SK-N-SH treated with all-trans-retinoic acid at 6 μM for 48 hours (cell line): Measurements from ENCODE around the gene ADK.
A peak's percentile ranks its signal among the peaks of the same experiment; 100 is the strongest.
"Not testable (repeated sequence)": the region's sequence is repeated elsewhere in the genome, so short reads cannot be mapped to it uniquely, and the experiment has no call there.

ENCODE experiments used
- ATAC-seq: fragments of 200-7000 bp; cut with Tn5 transposase; 3 replicates; pipeline ENCODE4 v1.9.1; 2020; ENCODE audit warnings: mild to moderate bottlenecking, moderate library complexity
- BACH2 ChIP-seq: fragments of 250-450 bp; sonication (Bioruptor Pico); IDR thresholded peaks from 2 replicates; pipeline ENCODE4 v1.9.0; 2021; ENCODE audit warnings: mild to moderate bottlenecking, borderline replicate concordance
- CSDC2 ChIP-seq: fragments of 250-450 bp; sonication (Bioruptor Pico); IDR thresholded peaks from 2 replicates; pipeline ENCODE4 v1.5.0; 2020; ENCODE audit warnings: mild to moderate bottlenecking, moderate library complexity
- ESRRG ChIP-seq: fragments of 250-450 bp; sonication (Bioruptor Pico); IDR thresholded peaks from 2 replicates; pipeline ENCODE4 v1.6.1; 2021; ENCODE audit warnings: mild to moderate bottlenecking
- GLIS3 ChIP-seq: fragments of 250-450 bp; sonication (Bioruptor Pico); IDR thresholded peaks from 2 replicates; pipeline ENCODE4 v1.5.0; 2020; ENCODE audit warnings: mild to moderate bottlenecking, moderate library complexity
- ISL1 ChIP-seq: fragments of 250-450 bp; sonication (Bioruptor Pico); IDR thresholded peaks from 2 replicates; pipeline ENCODE4 v2.1.2; 2022; ENCODE audit warnings: mild to moderate bottlenecking, moderate library complexity
- OSR1 ChIP-seq: fragments of 250-450 bp; sonication (Bioruptor Pico); IDR thresholded peaks from 2 replicates; pipeline ENCODE4 v1.8.0; 2022; ENCODE audit warnings: moderate library complexity, mild to moderate bottlenecking, inconsistent platforms
- PPARA ChIP-seq: fragments of 250-450 bp; sonication (Bioruptor Pico); IDR thresholded peaks from 2 replicates; pipeline ENCODE4 v1.5.0; 2020; ENCODE audit warnings: mild to moderate bottlenecking, borderline replicate concordance
- SNAI2 ChIP-seq: fragments of 250-450 bp; sonication (Bioruptor Pico); IDR thresholded peaks from 2 replicates; pipeline ENCODE4 v1.5.0; 2020; ENCODE audit warnings: mild to moderate bottlenecking, moderate library complexity
- TCF4 ChIP-seq: fragments of 250-450 bp; sonication (Bioruptor Pico); IDR thresholded peaks from 2 replicates; pipeline ENCODE4 v1.8.0; 2021; ENCODE audit warnings: mild to moderate bottlenecking, moderate library complexity, borderline replicate concordance
- ZC3H10 ChIP-seq: fragments of 250-450 bp; sonication (Bioruptor Pico); IDR thresholded peaks from 2 replicates; pipeline ENCODE4 v1.5.1; 2021; ENCODE audit warnings: mild to moderate bottlenecking, moderate library complexity
- ZFP30 ChIP-seq: fragments of 450-650 bp; formaldehyde crosslinking; IDR thresholded peaks from 2 replicates; pipeline ENCODE4 v1.5.0; 2022; ENCODE audit warnings: mild to moderate bottlenecking, moderate library complexity
- ZNF70 ChIP-seq: fragments of 450-650 bp; formaldehyde crosslinking; IDR thresholded peaks from 2 replicates; pipeline ENCODE4 v1.5.0; 2020; ENCODE audit warnings: mild to moderate bottlenecking, moderate library complexity
- ZNF8 ChIP-seq: fragments of 450-650 bp; formaldehyde crosslinking; IDR thresholded peaks from 2 replicates; pipeline ENCODE4 v1.5.0; 2020; ENCODE audit warnings: mild to moderate bottlenecking, moderate library complexity
- TF ChIP-seq, protein P1 (sequence below): fragments of 250-450 bp; sonication (Bioruptor Pico); IDR thresholded peaks from 2 replicates; pipeline ENCODE4 v1.8.0; 2020; ENCODE audit warnings: mild to moderate bottlenecking, moderate library complexity, borderline replicate concordance
- TF ChIP-seq, protein P2 (sequence below): fragments of 250-450 bp; sonication (Bioruptor Pico); IDR thresholded peaks from 2 replicates; pipeline ENCODE4 v1.5.0; 2020; ENCODE audit warnings: mild to moderate bottlenecking, moderate library complexity
- TF ChIP-seq, protein P3 (sequence below): fragments of 250-450 bp; sonication (Bioruptor Pico); IDR thresholded peaks from 2 replicates; pipeline ENCODE4 v1.8.0; 2021; ENCODE audit warnings: low read depth, mild to moderate bottlenecking, moderate library complexity, borderline replicate concordance
- TF ChIP-seq, protein P4 (sequence below): fragments of 250-450 bp; sonication (Bioruptor Pico); IDR thresholded peaks from 2 replicates; pipeline ENCODE4 v1.5.1; 2020; ENCODE audit warnings: low read depth, mild to moderate bottlenecking, moderate library complexity

Gene ADK

DNA sequence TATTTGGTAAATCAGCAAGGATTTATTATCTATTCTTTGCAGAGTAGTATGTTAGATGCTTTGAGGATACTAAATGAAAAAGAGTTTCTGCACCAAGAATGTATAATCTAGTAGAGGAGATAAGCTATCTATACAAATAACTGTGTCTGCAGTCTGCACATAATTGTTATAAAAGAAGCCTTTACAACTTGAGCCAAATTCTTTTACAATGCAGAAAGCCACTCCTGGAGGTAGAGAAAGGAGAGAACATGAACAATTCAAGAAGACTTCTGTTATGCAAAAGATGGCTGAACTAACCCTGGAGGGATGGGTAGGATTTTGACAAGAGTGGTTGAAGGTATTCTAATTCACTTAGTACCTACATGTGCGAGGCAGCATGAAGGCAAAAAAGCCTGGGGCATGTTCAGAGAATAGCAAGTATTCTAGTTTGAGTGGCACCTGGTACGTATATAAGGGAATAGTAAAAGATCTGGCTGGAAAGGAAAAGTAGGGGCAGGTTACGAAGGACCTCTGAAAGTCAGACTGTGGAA is 424.2 kb downstream of the ADK start:
- TF ChIP-seq BACH2 (CRISPR knock-in tag): no peak
- TF ChIP-seq ISL1: peak; percentile 77
- no peak for ATAC-seq

DNA sequence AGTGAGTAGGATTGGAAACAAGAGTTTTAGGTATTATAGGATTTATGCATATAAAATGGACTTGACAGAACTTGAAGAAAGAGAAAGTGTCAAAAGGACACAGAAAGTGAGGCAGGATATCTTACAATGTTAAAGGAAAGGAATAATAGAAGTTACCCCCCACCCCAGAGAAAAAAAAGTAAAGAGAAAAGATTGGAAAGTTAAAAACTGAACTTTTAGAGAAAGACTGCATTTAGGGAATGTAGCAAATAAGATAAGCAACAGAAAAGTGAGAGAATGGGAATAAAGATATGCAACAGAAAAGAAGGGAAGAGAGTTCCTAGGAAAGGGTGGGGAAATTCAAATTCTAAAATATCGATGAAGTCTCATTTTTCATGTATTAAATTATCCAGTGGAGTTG is 424.9 kb downstream of the ADK start:
- TF ChIP-seq, protein P1, sequence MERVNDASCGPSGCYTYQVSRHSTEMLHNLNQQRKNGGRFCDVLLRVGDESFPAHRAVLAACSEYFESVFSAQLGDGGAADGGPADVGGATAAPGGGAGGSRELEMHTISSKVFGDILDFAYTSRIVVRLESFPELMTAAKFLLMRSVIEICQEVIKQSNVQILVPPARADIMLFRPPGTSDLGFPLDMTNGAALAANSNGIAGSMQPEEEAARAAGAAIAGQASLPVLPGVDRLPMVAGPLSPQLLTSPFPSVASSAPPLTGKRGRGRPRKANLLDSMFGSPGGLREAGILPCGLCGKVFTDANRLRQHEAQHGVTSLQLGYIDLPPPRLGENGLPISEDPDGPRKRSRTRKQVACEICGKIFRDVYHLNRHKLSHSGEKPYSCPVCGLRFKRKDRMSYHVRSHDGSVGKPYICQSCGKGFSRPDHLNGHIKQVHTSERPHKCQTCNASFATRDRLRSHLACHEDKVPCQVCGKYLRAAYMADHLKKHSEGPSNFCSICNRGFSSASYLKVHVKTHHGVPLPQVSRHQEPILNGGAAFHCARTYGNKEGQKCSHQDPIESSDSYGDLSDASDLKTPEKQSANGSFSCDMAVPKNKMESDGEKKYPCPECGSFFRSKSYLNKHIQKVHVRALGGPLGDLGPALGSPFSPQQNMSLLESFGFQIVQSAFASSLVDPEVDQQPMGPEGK (CRISPR knock-in tag): no peak
- TF ChIP-seq TCF4 (no peak), ZFP30 (CRISPR knock-in tag) (no peak)
- TF ChIP-seq, all 23 proteins: peak for 0
- no peak for ATAC-seq

DNA sequence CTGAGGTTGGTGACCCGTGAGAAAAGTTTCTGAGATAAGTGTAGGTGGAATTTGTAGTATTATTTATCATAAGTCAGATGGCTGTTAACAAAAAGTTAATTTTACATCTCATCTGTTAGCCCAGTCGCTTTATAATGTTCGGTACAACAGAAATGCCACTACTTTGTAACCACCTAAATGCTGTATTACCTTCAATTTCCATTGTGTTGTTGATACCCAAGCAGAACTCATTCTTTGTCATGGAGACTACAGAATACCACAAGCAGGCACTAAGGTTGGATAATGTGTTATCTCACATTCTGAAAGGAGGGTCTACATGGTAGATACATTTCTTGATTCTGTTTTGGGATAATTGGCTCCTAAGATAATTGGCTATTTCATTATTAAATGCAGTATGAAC is 425.6 kb downstream of the ADK start:
- no peak for ATAC-seq
- TF ChIP-seq ZFP30 (CRISPR knock-in tag) (no peak), BACH2 (CRISPR knock-in tag) (no peak), ZNF8 (CRISPR knock-in tag) (no peak), PPARA (CRISPR knock-in tag) (no peak), CSDC2 (CRISPR knock-in tag) (no peak), ZNF70 (no peak), ESRRG (CRISPR knock-in tag) (no peak), OSR1 (CRISPR knock-in tag) (no peak), ISL1 (no peak), SNAI2 (CRISPR knock-in tag) (no peak), ZC3H10 (CRISPR knock-in tag) (no peak), TCF4 (no peak), GLIS3 (no peak)
- TF ChIP-seq, protein P2, sequence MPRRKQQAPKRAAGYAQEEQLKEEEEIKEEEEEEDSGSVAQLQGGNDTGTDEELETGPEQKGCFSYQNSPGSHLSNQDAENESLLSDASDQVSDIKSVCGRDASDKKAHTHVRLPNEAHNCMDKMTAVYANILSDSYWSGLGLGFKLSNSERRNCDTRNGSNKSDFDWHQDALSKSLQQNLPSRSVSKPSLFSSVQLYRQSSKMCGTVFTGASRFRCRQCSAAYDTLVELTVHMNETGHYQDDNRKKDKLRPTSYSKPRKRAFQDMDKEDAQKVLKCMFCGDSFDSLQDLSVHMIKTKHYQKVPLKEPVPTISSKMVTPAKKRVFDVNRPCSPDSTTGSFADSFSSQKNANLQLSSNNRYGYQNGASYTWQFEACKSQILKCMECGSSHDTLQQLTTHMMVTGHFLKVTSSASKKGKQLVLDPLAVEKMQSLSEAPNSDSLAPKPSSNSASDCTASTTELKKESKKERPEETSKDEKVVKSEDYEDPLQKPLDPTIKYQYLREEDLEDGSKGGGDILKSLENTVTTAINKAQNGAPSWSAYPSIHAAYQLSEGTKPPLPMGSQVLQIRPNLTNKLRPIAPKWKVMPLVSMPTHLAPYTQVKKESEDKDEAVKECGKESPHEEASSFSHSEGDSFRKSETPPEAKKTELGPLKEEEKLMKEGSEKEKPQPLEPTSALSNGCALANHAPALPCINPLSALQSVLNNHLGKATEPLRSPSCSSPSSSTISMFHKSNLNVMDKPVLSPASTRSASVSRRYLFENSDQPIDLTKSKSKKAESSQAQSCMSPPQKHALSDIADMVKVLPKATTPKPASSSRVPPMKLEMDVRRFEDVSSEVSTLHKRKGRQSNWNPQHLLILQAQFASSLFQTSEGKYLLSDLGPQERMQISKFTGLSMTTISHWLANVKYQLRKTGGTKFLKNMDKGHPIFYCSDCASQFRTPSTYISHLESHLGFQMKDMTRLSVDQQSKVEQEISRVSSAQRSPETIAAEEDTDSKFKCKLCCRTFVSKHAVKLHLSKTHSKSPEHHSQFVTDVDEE (CRISPR knock-in tag): no peak
- TF ChIP-seq, protein P3, sequence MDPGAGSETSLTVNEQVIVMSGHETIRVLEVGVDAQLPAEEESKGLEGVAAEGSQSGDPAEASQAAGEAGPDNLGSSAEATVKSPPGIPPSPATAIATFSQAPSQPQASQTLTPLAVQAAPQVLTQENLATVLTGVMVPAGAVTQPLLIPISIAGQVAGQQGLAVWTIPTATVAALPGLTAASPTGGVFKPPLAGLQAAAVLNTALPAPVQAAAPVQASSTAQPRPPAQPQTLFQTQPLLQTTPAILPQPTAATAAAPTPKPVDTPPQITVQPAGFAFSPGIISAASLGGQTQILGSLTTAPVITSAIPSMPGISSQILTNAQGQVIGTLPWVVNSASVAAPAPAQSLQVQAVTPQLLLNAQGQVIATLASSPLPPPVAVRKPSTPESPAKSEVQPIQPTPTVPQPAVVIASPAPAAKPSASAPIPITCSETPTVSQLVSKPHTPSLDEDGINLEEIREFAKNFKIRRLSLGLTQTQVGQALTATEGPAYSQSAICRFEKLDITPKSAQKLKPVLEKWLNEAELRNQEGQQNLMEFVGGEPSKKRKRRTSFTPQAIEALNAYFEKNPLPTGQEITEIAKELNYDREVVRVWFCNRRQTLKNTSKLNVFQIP (CRISPR knock-in tag): no peak
- TF ChIP-seq, protein P4, sequence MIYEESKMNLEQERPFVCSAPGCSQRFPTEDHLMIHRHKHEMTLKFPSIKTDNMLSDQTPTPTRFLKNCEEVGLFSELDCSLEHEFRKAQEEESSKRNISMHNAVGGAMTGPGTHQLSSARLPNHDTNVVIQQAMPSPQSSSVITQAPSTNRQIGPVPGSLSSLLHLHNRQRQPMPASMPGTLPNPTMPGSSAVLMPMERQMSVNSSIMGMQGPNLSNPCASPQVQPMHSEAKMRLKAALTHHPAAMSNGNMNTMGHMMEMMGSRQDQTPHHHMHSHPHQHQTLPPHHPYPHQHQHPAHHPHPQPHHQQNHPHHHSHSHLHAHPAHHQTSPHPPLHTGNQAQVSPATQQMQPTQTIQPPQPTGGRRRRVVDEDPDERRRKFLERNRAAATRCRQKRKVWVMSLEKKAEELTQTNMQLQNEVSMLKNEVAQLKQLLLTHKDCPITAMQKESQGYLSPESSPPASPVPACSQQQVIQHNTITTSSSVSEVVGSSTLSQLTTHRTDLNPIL (CRISPR knock-in tag): no peak
- TF ChIP-seq, all 23 proteins: peak for 0

DNA sequence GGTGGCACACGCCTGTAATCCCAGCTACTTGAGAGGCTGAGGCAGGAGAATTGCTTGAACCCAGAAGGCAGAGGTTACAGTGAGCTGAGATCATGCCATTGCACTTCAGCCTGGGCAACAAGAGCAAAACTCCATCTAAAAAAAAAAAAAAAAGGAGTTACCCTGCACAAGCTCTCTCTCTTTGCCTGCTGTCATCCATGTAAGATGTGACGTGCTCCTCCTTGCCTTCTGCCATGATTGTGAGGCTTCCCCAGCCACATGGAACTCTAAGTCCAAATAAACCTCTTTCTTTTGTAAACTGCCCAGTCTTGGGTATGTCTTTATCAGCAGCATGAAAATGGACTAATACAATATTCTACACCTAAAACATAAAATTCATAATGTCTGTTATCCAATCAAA is 429.4 kb downstream of the ADK start:
- not testable (repeated sequence) for ATAC-seq

DNA sequence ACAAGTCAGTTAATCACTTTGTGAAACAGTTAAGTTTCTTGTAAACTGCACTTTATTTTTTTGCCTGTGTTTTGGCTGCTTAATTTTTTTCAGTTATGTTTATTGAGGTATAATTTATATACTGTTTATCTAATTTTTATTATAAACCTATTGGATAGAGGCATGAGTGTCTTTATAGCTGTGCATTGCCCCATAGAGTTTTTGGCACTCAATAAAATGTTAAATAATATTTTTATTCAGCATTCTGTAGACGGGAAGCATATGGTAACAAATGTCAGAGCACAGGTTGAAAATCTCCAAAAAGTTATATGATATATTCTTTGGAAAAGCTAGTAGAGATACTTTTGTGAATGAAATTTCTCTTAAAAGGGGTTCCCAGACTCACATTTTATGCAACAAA is 431.5 kb downstream of the ADK start:
- ATAC-seq: no peak
- no peak for TF ChIP-seq ZC3H10 (CRISPR knock-in tag)
